Fibroblast of lung (primary cell): ENCODE measurements around the gene DEFB118. TPM values are rescaled to one million over a fixed set of nuclear protein-coding genes. Genes with fewer than 3 reads are reported as not detected.

Source experiments
- DNase-seq, 2 donors: peaks; one replicate each; pipeline versions ENCODE4 v3.0.0 to v3.0.0-alpha.2; 2010; ENCODE audit warnings: low read depth in 2 of 2
- H2AFZ ChIP-seq: 2 replicates; pipeline ENCODE4 v1.5.1; 2012; ENCODE audit warnings: low read length, control low read depth, inconsistent platforms
- H3K27ac ChIP-seq: 2 replicates; pipeline ENCODE4 v1.5.1; 2011; ENCODE audit warnings: low read length, control low read depth; ENCODE audit not compliant: insufficient read depth
- H3K27me3 ChIP-seq: 2 replicates; pipeline ENCODE4 v1.5.1; 2011; ENCODE audit warnings: mild to moderate bottlenecking, low read length; ENCODE audit not compliant: control insufficient read depth, insufficient read depth
- H3K36me3 ChIP-seq: 2 replicates; pipeline ENCODE4 v1.5.1; 2011; ENCODE audit warnings: low read length; ENCODE audit not compliant: control insufficient read depth, insufficient read depth
- H3K4me1 ChIP-seq: 2 replicates; pipeline ENCODE4 v1.5.1; 2011; ENCODE audit warnings: low read length; ENCODE audit not compliant: control insufficient read depth, insufficient read depth; ENCODE audit errors: extremely low read depth
- H3K4me2 ChIP-seq: 2 replicates; pipeline ENCODE4 v1.5.1; 2011; ENCODE audit warnings: low read length, control low read depth; ENCODE audit not compliant: insufficient read depth; ENCODE audit errors: extremely low read depth
- H3K4me3 ChIP-seq, 4 experiments: fragments of 200-600 bp in 1 of 4; sonication (generic) in 1 of 4; replicated peaks in 1 of 4; 2 replicates each; pipeline ENCODE4 v1.5.1; 2011 to 2016; ENCODE audit warnings: low read length in 4 of 4, low read depth in 3 of 4, mild to moderate bottlenecking in 3 of 4, control low read depth in 2 of 4, inconsistent platforms in 1 of 4, mixed read lengths in 1 of 4; ENCODE audit not compliant: insufficient read depth in 1 of 4; ENCODE audit errors: control extremely low read depth in 1 of 4
- H3K79me2 ChIP-seq: 2 replicates; pipeline ENCODE4 v1.5.1; 2012; ENCODE audit warnings: mild to moderate bottlenecking, low read length, inconsistent platforms; ENCODE audit not compliant: control insufficient read depth, insufficient read depth
- H3K9ac ChIP-seq: 2 replicates; pipeline ENCODE4 v1.5.1; 2011; ENCODE audit warnings: mild to moderate bottlenecking, low read length, control low read depth; ENCODE audit not compliant: insufficient read depth
- H3K9me3 ChIP-seq: 2 replicates; pipeline ENCODE4 v1.5.1; 2012; ENCODE audit warnings: low read depth, low read length; ENCODE audit not compliant: control insufficient read depth, insufficient read depth
- H4K20me1 ChIP-seq: 2 replicates; pipeline ENCODE4 v1.5.1; 2011; ENCODE audit warnings: low read length; ENCODE audit not compliant: control insufficient read depth, insufficient read depth; ENCODE audit errors: extremely low read depth
- CTCF ChIP-seq, 2 donors: IDR thresholded peaks in 1 of 2; conservative IDR thresholded peaks in 1 of 2; 1 replicate in 1 of 2; 2 replicates in 1 of 2; pipeline ENCODE4 v1.5.1; 2011 to 2012; ENCODE audit warnings: low read length in 2 of 2, control low read depth in 1 of 2, inconsistent platforms in 1 of 2, low read depth in 1 of 2, mild to moderate bottlenecking in 1 of 2
- EZH2 ChIP-seq: IDR thresholded peaks from 2 replicates; pipeline ENCODE4 v1.5.1; 2012; ENCODE audit warnings: low read length, control low read depth, mild to moderate bottlenecking; ENCODE audit errors: missing control alignments
- polyA plus RNA-seq, 2 donors: library from polyadenylated mRNA; depleted of rRNA in 1 of 2; stranded (reverse) in 1 of 2; unstranded in 1 of 2; fragments of >200 nt; gene quantifications; 2 replicates each; pipeline ENCODE4 v1.2.1, GENCODE V29; 2011 to 2012; ENCODE audit warnings: missing spikeins in 1 of 2
- total RNA-seq: library from RNA; depleted of rRNA; stranded (reverse); fragments of >200 nt; gene quantifications from 2 replicates; pipeline ENCODE4 v1.2.1, GENCODE V29; 2014

The DEFB118 gene
- total and polyA plus RNA-seq, 2 donors (not counting 1 experiment from before 2014, with no cell fraction given) = not detected

GRCh38 chr20:31374346-31374745 lies 5.9 kb downstream of the DEFB118 start:
- Histone ChIP-seq H3K27me3 (no peaks in the 10 kb centered on the region), H3K9me3 (no peaks in the 10 kb centered on the region), H3K4me2 (no peak overlapping the region), H3K36me3 (no peaks in the 10 kb centered on the region), H3K4me1 (no peaks in the 10 kb centered on the region), H3K27ac (no peak overlapping the region), H3K79me2 (no peaks in the 10 kb centered on the region), H3K9ac (no peak overlapping the region), H3K4me3 (no peak overlapping the region), H2AFZ (no peak overlapping the region), H4K20me1 (no peaks in the 10 kb centered on the region)
- no peak for DNase-seq
- TF ChIP-seq CTCF (conservative IDR thresholded peaks at IDR 0.05 in 1 of 2, IDR thresholded peaks at IDR 0.05 in 1 of 2; ENCODE audit: low read depth in 1 of 2, low read length in 2 of 2) (no peak), EZH2 (no peak)

GRCh38 chr20:31390490-31390889 lies 22.1 kb downstream of the DEFB118 start, which contains the start of gene DEFB119:
Gene DEFB119, minus strand, starts transcription at chr20:31390590. Its CDS starts 107 bp downstream, at chr20:31390483.
- H3K27me3 ChIP-seq = no peaks in the 10 kb centered on the region
- no peak within 1 kb of the TSS for H3K4me3 ChIP-seq
- H3K9ac ChIP-seq = no peak within 1 kb of the TSS
- H3K4me1 ChIP-seq = no peaks in the 10 kb centered on the region
- TF ChIP-seq EZH2 = no peak
- TF ChIP-seq CTCF (conservative IDR thresholded peaks at IDR 0.05 in 1 of 2, IDR thresholded peaks at IDR 0.05 in 1 of 2; ENCODE audit: low read depth in 1 of 2, low read length in 2 of 2) = no peak
- no peak within 1 kb of the TSS for H3K27ac ChIP-seq
- no peaks in the 10 kb centered on the region for H3K79me2 ChIP-seq
- no peaks in the 10 kb centered on the region for H4K20me1 ChIP-seq
- H2AFZ ChIP-seq = no peak within 1 kb of the TSS
- no peaks in the 10 kb centered on the region for H3K36me3 ChIP-seq
- no peaks in the 10 kb centered on the region for H3K9me3 ChIP-seq
- DNase-seq = no peak
- no peak within 1 kb of the TSS for H3K4me2 ChIP-seq

- Histone ChIP-seq H2AFZ (no peak overlapping the region), H3K4me2 (no peak overlapping the region), H3K9ac (no peak overlapping the region), H3K9me3 (no peaks in the 10 kb centered on the region), H3K79me2 (no peaks in the 10 kb centered on the region), H4K20me1 (no peaks in the 10 kb centered on the region), H3K36me3 (no peaks in the 10 kb centered on the region), H3K27me3 (no peaks in the 10 kb centered on the region), H3K27ac (no peak overlapping the region), H3K4me3 (no peak overlapping the region), H3K4me1 (no peaks in the 10 kb centered on the region)
- TF ChIP-seq CTCF (conservative IDR thresholded peaks at IDR 0.05 in 1 of 2, IDR thresholded peaks at IDR 0.05 in 1 of 2; ENCODE audit: low read depth in 1 of 2, low read length in 2 of 2) = no peak
- TF ChIP-seq EZH2 = no peak
- no peak for DNase-seq
Measured at GRCh38 chr20:31392836-31393235, 24.4 kb downstream of the DEFB118 start.
